ENCODE measurements around the gene ITPKB.
A peak's percentile ranks its signal among the peaks of the same experiment; 100 is the strongest.

The ITPKB gene

GRCh38 chr1:226733876-226734275 is 5.2 kb downstream of the ITPKB start:
- Histone ChIP-seq H3K9me3 (ENCODE audit: low read length) (no peaks in the 10 kb centered on the region), H3K27me3 (ENCODE audit: insufficient read depth, low read length) (no peaks in the 10 kb centered on the region), H3K36me3 (ENCODE audit: insufficient read depth, low read length) (peaks cover 79% of the 10 kb centered on the region), H3K4me3 (ENCODE audit: low read depth, low read length, poor library complexity, severe bottlenecking) (peak overlapping the region; percentile 82), H2AFZ (ENCODE audit: low read length) (no peak overlapping the region), H3K4me1 (ENCODE audit: insufficient read depth, low read length, severe bottlenecking) (peaks cover 83% of the 10 kb centered on the region), H4K20me1 (ENCODE audit: insufficient read depth, low read length) (no peaks in the 10 kb centered on the region), H3K27ac (ENCODE audit: low read depth, low read length, poor library complexity, severe bottlenecking) (peak overlapping the region; percentile 95), H3K4me2 (ENCODE audit: low read length) (peak overlapping the region; percentile 89), H3K9ac (ENCODE audit: low read length) (peak overlapping the region; percentile 99), H3F3A (ENCODE audit: insufficient read depth, low read length) (0 out of 2 replicates have a peak, but pooled peaks cover 3% of the 10 kb centered on the region), H3K9me2 (ENCODE audit: low read depth, low read length) (no peaks in the 10 kb centered on the region), H3K79me2 (ENCODE audit: insufficient read depth, low read length) (peaks cover 92% of the 10 kb centered on the region)
- TF ChIP-seq EZH2 (IDR thresholded peaks at IDR 0.05; ENCODE audit: borderline replicate concordance, low read length), result no peak
- TF ChIP-seq CTCF (IDR thresholded peaks at IDR 0.05; ENCODE audit: low read length), result no peak

GRCh38 chr1:226733304-226733703 is 5.8 kb downstream of the ITPKB start:
- Histone ChIP-seq H3K4me1 (ENCODE audit: insufficient read depth, low read length, severe bottlenecking) (peaks cover 89% of the 10 kb centered on the region), H3K9me3 (ENCODE audit: low read length) (no peaks in the 10 kb centered on the region), H3F3A (ENCODE audit: insufficient read depth, low read length) (0 out of 2 replicates have a peak, but pooled peaks cover 3% of the 10 kb centered on the region), H3K27me3 (ENCODE audit: insufficient read depth, low read length) (no peaks in the 10 kb centered on the region), H4K20me1 (ENCODE audit: insufficient read depth, low read length) (no peaks in the 10 kb centered on the region), H3K9me2 (ENCODE audit: low read depth, low read length) (no peaks in the 10 kb centered on the region), H3K79me2 (ENCODE audit: insufficient read depth, low read length) (peaks cover 92% of the 10 kb centered on the region), H3K36me3 (ENCODE audit: insufficient read depth, low read length) (peaks cover 85% of the 10 kb centered on the region), H3K9ac (ENCODE audit: low read length) (peak overlapping the region; percentile 99), H2AFZ (ENCODE audit: low read length) (no peak overlapping the region), H3K4me2 (ENCODE audit: low read length) (peak overlapping the region; percentile 89), H3K4me3 (ENCODE audit: low read depth, low read length, poor library complexity, severe bottlenecking) (peak overlapping the region; percentile 82), H3K27ac (ENCODE audit: low read depth, low read length, poor library complexity, severe bottlenecking) (peak overlapping the region; percentile 95)
- no peak for TF ChIP-seq CTCF (IDR thresholded peaks at IDR 0.05; ENCODE audit: low read length)
- TF ChIP-seq EZH2 (IDR thresholded peaks at IDR 0.05; ENCODE audit: borderline replicate concordance, low read length), result no peak

- H3K9ac ChIP-seq (ENCODE audit: low read length), result peak overlapping the region; percentile 99
- peaks cover 92% of the 10 kb centered on the region for H3K79me2 ChIP-seq (ENCODE audit: insufficient read depth, low read length)
- H3K27ac ChIP-seq (ENCODE audit: low read depth, low read length, poor library complexity, severe bottlenecking), result peak overlapping the region; percentile 95
- no peak overlapping the region for H2AFZ ChIP-seq (ENCODE audit: low read length)
- TF ChIP-seq EZH2 (IDR thresholded peaks at IDR 0.05; ENCODE audit: borderline replicate concordance, low read length), result no peak
- TF ChIP-seq CTCF (IDR thresholded peaks at IDR 0.05; ENCODE audit: low read length), result peak; percentile 18; the same call in 1 of the 2 replicates
- no peaks in the 10 kb centered on the region for H3K27me3 ChIP-seq (ENCODE audit: insufficient read depth, low read length)
- H3F3A ChIP-seq (ENCODE audit: insufficient read depth, low read length), result 0 out of 2 replicates have a peak, but pooled peaks cover 3% of the 10 kb centered on the region
- no peaks in the 10 kb centered on the region for H4K20me1 ChIP-seq (ENCODE audit: insufficient read depth, low read length)
- peak overlapping the region; percentile 82 for H3K4me3 ChIP-seq (ENCODE audit: low read depth, low read length, poor library complexity, severe bottlenecking)
- peak overlapping the region; percentile 89 for H3K4me2 ChIP-seq (ENCODE audit: low read length)
- H3K4me1 ChIP-seq (ENCODE audit: insufficient read depth, low read length, severe bottlenecking), result peaks cover 93% of the 10 kb centered on the region
- H3K36me3 ChIP-seq (ENCODE audit: insufficient read depth, low read length), result peaks cover 89% of the 10 kb centered on the region
- H3K9me3 ChIP-seq (ENCODE audit: low read length), result no peaks in the 10 kb centered on the region
- no peaks in the 10 kb centered on the region for H3K9me2 ChIP-seq (ENCODE audit: low read depth, low read length)
Measured at GRCh38 chr1:226732856-226733291, 6.2 kb downstream of the ITPKB start.
